Osteoblast (primary cell): Measurements from ENCODE around the gene PRM2. TPM values are rescaled to one million over a fixed set of nuclear protein-coding genes. Genes with fewer than 3 reads are reported as not detected.
A peak's percentile ranks its signal among the peaks of the same experiment; 100 is the strongest.

Experiments used
- DNase-seq: peaks from one replicate; pipeline ENCODE4 v3.0.0; 2011; ENCODE audit warnings: low spot score, mixed read lengths; ENCODE audit not compliant: insufficient read length; ENCODE audit errors: missing footprints
- H2AFZ ChIP-seq: 2 replicates; pipeline ENCODE4 v1.6.0; 2011; ENCODE audit warnings: mild to moderate bottlenecking, low read length
- H3K27ac ChIP-seq: 2 replicates; pipeline ENCODE4 v1.5.1; 2011; ENCODE audit warnings: mild to moderate bottlenecking, low read depth, low read length, moderate library complexity
- H3K27me3 ChIP-seq: 2 replicates; pipeline ENCODE4 v1.6.0; 2012; ENCODE audit warnings: mild to moderate bottlenecking, control low read depth, inconsistent platforms, low read length, moderate library complexity; ENCODE audit not compliant: insufficient read depth
- H3K36me3 ChIP-seq: 2 replicates; pipeline ENCODE4 v1.5.1; 2011; ENCODE audit warnings: mild to moderate bottlenecking, low read length, control low read depth, moderate library complexity; ENCODE audit not compliant: insufficient read depth
- H3K4me1 ChIP-seq: 2 replicates; pipeline ENCODE4 v1.5.1; 2011; ENCODE audit warnings: mild to moderate bottlenecking, low read length, control low read depth, moderate library complexity; ENCODE audit not compliant: insufficient read depth
- H3K4me2 ChIP-seq: 2 replicates; pipeline ENCODE4 v1.6.0; 2011; ENCODE audit warnings: mild to moderate bottlenecking, low read length; ENCODE audit not compliant: insufficient read depth
- H3K4me3 ChIP-seq: fragments of 200-600 bp; sonication (generic); 3 replicates; pipeline ENCODE4 v1.5.1; 2012; ENCODE audit warnings: mild to moderate bottlenecking, low read length, inconsistent platforms; ENCODE audit not compliant: insufficient read depth
- H3K79me2 ChIP-seq: 2 replicates; pipeline ENCODE4 v1.6.0; 2012; ENCODE audit warnings: mild to moderate bottlenecking, low read length, control low read depth, inconsistent platforms; ENCODE audit not compliant: insufficient read depth
- H3K9me3 ChIP-seq: 2 replicates; pipeline ENCODE4 v1.5.1; 2011; ENCODE audit warnings: low read depth, low read length, control low read depth
- H4K20me1 ChIP-seq: 2 replicates; pipeline ENCODE4 v1.6.0; 2012; ENCODE audit warnings: mild to moderate bottlenecking, low read length, control low read depth; ENCODE audit not compliant: insufficient read depth
- total RNA-seq: library from RNA; depleted of rRNA; stranded (reverse); fragments of >200 nt; gene quantifications from 2 replicates; pipeline ENCODE4 v1.2.3, GENCODE V29; 2012
- TF ChIP-seq, protein P1 (sequence below): IDR thresholded peaks from 2 replicates; pipeline ENCODE4 v1.5.1; 2011; ENCODE audit warnings: mild to moderate bottlenecking, low read depth, low read length, moderate library complexity; ENCODE audit errors: extremely low read depth

Gene PRM2
- total RNA-seq, 1 donor: not detected

DNA sequence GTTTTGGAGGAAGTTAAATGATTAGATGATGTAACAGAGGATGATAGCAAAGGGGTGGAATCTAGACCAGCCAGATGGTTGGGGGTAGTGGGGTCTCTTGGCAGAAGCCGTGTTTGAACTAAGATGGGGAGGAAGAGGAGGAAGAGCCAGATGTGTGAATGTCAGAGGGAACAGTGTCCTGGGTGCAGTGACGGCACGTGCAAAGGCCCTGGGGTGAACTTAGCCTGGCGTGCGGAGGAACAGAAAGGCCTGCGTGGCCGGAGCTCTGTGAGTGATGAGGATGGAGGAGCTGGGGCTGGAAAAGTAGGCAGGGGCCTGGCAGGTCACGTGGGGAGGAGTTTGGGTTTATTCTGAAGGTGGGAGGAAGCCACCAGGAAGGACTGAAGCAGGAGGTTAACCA, 42.5 kb upstream of the PRM2 start:
- H4K20me1 ChIP-seq: no peaks in the 10 kb centered on the region
- H3K36me3 ChIP-seq: no peaks in the 10 kb centered on the region
- H3K9me3 ChIP-seq: no peaks in the 10 kb centered on the region
- no peak overlapping the region for H3K4me3 ChIP-seq
- H3K27me3 ChIP-seq: no peaks in the 10 kb centered on the region
- no peak overlapping the region for H3K4me2 ChIP-seq
- no peak overlapping the region for H3K27ac ChIP-seq
- H3K79me2 ChIP-seq: no peaks in the 10 kb centered on the region
- H2AFZ ChIP-seq: no peak overlapping the region
- DNase-seq: peak; percentile 8
- H3K4me1 ChIP-seq: no peaks in the 10 kb centered on the region
- TF ChIP-seq, protein P1, sequence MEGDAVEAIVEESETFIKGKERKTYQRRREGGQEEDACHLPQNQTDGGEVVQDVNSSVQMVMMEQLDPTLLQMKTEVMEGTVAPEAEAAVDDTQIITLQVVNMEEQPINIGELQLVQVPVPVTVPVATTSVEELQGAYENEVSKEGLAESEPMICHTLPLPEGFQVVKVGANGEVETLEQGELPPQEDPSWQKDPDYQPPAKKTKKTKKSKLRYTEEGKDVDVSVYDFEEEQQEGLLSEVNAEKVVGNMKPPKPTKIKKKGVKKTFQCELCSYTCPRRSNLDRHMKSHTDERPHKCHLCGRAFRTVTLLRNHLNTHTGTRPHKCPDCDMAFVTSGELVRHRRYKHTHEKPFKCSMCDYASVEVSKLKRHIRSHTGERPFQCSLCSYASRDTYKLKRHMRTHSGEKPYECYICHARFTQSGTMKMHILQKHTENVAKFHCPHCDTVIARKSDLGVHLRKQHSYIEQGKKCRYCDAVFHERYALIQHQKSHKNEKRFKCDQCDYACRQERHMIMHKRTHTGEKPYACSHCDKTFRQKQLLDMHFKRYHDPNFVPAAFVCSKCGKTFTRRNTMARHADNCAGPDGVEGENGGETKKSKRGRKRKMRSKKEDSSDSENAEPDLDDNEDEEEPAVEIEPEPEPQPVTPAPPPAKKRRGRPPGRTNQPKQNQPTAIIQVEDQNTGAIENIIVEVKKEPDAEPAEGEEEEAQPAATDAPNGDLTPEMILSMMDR: no peak

DNA sequence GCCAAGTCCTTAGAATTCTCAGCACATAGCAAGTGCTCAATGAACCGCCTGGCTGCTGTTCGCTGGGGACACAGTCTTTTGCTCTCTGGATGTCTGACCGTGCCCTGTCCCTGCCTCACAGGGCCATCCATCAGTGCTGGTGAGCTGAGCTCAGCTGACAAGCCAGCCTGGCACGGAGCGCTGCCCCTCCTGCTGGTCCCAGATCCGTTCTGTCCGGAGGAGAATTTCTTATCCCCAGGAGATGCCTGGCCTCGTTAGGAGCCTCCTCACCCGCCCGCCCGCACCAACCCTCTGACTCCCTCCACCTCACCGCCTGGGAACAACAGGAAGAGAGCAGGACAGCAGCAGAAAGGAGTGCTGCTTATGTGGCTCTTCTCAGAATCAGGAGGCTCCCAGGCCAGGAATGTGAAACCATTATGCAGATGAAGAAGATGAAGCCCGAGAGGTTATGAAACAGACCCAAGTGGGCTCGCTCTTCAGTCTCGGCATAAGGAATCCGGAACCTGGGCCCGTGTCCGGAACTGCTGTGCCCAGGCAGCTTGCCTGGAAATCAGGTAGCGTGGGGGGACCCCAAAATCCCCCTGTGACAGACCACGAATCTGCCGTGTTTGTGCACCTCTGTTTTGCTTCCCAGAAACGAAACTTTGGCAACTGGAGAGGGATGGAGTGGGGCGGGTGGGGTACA, 40.2 kb upstream of the PRM2 start:
- Histone ChIP-seq H3K4me1 (peaks cover 12% of the 10 kb centered on the region), H3K36me3 (no peaks in the 10 kb centered on the region), H3K9me3 (no peaks in the 10 kb centered on the region), H3K79me2 (no peaks in the 10 kb centered on the region), H3K27ac (no peak overlapping the region), H3K4me3 (no peak overlapping the region), H2AFZ (no peak overlapping the region), H3K27me3 (no peaks in the 10 kb centered on the region), H4K20me1 (no peaks in the 10 kb centered on the region), H3K4me2 (no peak overlapping the region)
- DNase-seq: peak; percentile 53
- TF ChIP-seq, protein P1: no peak

DNA sequence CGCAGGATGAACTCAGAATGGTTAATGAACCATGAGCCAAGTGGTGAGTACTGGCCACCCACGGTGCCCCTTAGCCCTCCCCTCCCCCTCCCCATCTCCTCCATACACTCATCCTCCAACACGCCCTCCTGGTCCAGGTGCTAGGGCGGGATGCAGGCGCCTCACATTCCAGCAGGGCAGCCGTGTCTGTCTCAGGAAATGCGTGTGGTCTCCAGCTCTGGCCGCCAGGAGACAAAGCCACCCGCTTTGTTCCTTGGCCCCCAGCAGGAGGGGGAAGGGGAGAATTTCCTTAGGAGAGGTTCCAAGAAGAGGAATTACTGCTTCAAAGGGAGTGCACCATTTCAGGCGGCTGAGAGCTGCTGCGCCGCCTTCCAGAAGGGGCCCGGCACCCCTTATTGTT, 39.2 kb upstream of the PRM2 start:
- no peak overlapping the region for H3K4me2 ChIP-seq
- no peak overlapping the region for H3K4me3 ChIP-seq
- peak; percentile 49 for DNase-seq
- no peaks in the 10 kb centered on the region for H3K27me3 ChIP-seq
- H2AFZ ChIP-seq: no peak overlapping the region
- TF ChIP-seq, protein P1: no peak
- no peaks in the 10 kb centered on the region for H3K36me3 ChIP-seq
- H3K4me1 ChIP-seq: peaks cover 12% of the 10 kb centered on the region
- H3K9me3 ChIP-seq: no peaks in the 10 kb centered on the region
- no peaks in the 10 kb centered on the region for H3K79me2 ChIP-seq
- H3K27ac ChIP-seq: no peak overlapping the region
- H4K20me1 ChIP-seq: no peaks in the 10 kb centered on the region

DNA sequence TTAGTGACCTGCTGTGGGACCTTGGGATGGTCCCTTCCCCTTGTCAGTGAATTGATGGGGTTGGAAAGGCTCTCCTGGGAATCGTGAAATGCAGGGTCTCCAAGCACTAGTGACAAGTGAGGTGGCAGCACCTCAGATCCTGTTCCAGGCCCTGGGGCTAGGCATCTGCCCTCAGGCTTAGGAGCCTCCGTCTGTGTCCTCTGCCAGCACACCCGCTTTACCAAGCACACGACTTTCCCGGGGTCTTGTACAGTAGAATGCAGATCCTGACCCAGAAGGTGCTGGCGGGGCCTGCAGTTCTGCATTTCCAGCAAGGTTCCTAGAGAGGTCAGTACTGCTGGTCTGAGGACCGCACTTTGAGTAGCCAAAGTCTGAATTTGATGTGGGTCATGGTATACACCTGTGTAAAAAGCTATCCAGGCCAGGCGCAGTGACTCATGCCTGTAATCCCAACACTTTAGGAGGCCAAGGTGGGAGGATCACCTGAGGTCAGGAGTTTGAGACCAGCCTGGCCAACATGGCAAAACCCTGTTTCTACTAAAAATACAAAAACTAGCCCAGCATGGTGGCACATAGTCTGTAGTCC, 38.1 kb upstream of the PRM2 start:
- no peak overlapping the region for H2AFZ ChIP-seq
- H3K4me1 ChIP-seq: peaks cover 12% of the 10 kb centered on the region
- H3K9me3 ChIP-seq: no peaks in the 10 kb centered on the region
- H3K27me3 ChIP-seq: no peaks in the 10 kb centered on the region
- TF ChIP-seq, protein P1: no peak
- no peaks in the 10 kb centered on the region for H3K79me2 ChIP-seq
- no peak for DNase-seq
- H3K4me2 ChIP-seq: no peak overlapping the region
- no peak overlapping the region for H3K4me3 ChIP-seq
- no peaks in the 10 kb centered on the region for H4K20me1 ChIP-seq
- H3K36me3 ChIP-seq: no peaks in the 10 kb centered on the region
- no peak overlapping the region for H3K27ac ChIP-seq
